GM18502 (cell line): Measurements from ENCODE around the gene KCNS1.
"Not testable (repeated sequence)": the region's sequence is repeated elsewhere in the genome, so short reads cannot be mapped to it uniquely, and the experiment has no call there.

Experiments used
- ATAC-seq: cut with Tn5 transposase; IDR thresholded peaks from one replicate; pipeline ENCODE4 v1.9.1; 2021; ENCODE audit warnings: mild to moderate bottlenecking; ENCODE audit not compliant: unreplicated experiment, poor library complexity

Gene KCNS1

GRCh38 chr20:45082468-45082867 lies 18.5 kb downstream of the KCNS1 start:
- no peak for ATAC-seq

- no peak for ATAC-seq
Measured at GRCh38 chr20:45080867-45081624, 19.9 kb downstream of the KCNS1 start.

DNA sequence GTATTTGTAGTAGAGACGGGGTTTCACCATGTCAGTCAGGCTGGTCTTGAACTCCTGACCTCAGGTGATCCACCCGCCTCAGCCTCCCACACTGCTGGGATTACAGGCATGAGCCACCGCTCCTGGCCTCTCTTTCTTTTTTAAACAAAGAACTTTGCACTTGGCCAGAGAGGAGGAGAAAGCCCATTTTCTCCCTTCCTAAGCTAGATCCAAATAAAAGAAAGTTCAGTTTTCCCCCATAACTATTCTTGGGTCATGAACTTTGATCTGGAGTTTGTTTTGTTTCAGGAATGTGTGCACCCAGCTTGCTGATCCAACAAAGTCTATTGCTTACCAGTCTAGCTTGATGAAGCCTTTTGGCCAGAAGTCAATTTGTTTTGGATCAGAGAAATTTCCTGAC lies 23.4 kb downstream of the KCNS1 start:
- no peak for ATAC-seq

DNA sequence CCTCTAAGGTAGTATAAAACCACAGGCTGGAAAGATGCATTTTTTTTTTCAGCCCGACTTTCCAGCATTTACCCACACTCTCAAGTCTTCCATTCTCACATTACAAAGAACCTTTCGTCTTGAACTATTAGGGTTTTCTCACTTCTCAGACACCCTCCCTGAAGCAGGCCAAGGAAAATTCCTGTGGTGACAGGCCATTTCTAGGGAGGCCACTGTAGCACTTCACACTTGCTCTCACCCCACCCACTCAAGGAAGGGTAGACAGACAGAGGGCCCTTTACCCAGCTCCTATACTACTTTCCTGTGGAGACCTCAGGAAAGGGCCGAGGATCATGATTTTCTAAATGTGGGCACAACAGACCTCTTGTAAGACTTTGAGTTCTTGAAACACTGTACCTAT lies 27.7 kb downstream of the KCNS1 start:
- no peak for ATAC-seq

DNA sequence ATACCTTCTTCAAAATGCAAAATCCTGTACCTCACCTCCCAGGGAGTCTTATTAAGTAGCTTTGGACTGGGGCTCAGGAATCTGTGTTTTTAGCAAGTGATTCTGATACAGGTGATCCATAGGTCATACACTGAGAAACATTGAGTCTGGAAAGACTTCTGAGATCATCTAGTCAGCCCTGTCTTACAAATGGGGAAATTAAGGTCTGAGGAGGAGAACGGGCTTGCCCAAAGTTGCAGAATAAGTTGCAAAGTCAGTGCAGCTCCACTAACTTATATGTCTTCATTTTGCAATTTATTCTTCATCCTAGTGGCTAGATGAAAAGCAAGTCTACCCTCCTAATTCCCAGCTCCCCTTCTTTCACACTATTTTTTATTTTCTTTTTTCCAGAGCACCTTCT lies 28.9 kb downstream of the KCNS1 start:
- ATAC-seq = no peak

DNA sequence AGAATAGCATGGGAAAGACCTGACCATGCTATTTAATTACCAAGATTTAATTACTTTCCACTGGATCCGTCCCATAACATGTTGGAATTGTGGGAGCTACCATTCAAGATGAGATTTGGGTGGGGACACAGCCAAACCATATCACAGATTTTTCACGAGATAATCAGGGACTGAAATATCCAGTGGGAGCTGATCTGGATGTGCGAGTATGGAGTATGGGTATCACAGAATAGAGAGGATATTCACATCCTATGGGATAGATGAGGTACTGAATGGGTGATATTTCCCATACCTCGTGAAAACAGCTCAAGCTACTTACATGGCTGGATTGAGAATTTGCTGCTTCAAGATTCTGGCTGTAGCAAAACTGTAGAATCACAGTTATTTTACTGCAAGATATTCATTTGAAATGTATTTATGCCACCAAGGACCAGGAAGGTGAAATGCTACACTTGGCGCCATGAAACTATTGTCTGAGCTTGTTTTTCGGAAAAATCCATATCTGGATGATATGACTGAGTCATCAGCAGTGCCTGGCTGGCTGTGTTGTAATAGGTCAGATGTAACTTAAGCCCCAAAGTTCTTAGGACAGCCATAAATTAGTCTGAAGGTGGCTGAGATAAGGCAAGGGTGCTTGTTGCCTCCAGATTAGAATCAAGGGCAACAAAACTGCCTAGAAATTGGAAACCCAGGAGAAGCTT lies 29.8 kb downstream of the KCNS1 start:
- no peak for ATAC-seq

- no peak for ATAC-seq
Measured at GRCh38 chr20:45069261-45069660, 31.7 kb downstream of the KCNS1 start.

DNA sequence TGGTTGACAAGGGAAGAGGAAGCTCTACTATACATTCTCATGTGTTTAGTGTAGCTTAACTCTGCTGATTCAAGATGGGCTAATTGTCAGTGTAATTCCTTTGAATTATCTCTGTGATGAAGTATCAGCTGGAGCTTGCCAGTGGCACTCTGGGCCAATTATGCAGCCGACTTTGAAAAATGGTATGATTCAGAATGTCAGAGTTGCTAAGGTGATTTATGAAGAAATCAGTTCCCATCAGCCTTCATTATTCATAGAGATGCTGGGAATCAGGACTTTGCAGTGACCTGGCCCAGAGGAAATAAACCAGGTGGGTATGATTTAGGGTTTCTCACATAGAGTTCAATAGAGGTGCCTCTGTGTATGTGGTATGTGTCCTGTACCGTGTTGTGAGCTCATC lies 33.4 kb downstream of the KCNS1 start:
- no peak for ATAC-seq

DNA sequence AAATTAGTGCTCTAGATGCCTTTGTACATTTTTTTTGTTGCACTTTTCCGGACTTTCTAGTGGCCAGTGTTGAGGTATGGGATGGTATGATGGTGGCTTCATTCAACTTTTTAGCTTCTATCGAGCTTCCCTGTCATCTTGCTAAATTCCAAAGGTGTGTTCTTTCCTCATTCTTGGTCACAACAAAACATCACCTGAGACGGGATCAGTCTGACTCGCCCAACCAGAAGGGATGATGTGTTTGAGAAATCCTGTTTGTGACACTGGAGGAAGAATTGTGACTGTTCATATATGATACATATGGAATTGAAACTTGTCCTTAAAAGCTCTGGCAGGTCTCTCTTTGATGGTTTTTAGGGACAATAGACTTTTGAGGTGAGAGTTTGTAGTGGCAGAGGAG lies 33.8 kb downstream of the KCNS1 start:
- no peak for ATAC-seq

DNA sequence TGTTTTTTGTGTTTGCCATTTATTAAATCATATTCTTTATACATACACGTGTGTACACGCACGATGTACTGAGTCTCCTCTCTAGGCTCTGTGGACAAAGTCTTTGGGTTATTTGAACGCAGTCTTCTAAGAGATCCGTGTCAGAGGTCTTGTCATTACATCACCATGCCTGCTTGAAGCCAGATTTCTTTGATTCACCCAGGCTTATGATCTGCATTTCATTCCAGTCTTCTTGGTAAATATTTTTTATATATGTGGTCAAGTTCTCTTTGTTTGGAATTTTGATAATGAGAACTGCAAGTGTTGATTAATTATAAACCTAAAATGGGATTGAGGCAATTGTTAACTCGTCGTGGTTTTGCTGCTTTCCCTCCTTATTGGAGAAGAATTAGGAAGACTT lies 34.6 kb downstream of the KCNS1 start:
- ATAC-seq = no peak

DNA sequence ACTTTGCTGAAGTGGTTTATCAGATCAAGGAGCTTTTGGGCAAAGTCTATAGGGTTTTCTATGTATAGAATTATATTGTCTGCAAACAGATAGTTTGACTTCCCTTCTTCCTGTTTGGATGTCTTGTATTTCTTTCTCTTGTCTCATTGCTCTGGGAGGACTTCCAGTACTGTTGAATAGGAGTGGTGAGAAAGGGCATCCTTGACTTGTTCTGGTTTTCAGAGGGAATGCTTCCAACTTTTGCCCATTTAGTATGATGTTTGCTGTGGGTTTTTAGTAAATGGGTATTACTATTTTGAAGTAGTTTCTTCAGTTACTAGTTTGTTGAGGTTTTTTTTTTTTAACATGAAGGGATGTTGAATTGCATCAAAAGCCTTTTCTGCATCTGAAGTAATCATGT lies 36.1 kb downstream of the KCNS1 start:
- ATAC-seq = no peak

DNA sequence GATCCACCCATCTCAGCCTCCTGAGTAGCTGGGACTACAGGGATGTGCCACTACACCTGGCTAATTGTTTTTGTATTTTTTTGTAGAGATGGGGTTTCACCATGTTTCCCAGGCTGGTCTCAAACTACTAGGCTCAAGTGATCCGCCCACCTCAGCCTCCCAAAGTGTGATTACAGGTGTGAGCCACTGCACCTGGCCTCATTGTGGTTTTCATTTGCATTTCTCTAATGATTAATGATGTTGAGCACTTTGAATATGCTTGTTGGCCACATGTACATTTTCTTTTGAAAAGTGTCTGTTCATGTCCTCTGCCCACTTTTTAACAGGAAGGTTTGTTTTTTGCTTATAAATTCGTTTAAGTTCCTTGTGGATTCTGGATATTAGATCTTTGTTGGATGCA lies 37.8 kb downstream of the KCNS1 start:
- ATAC-seq = not testable (repeated sequence)

- ATAC-seq = no peak
Measured at GRCh38 chr20:45061244-45061643, 39.7 kb downstream of the KCNS1 start.

DNA sequence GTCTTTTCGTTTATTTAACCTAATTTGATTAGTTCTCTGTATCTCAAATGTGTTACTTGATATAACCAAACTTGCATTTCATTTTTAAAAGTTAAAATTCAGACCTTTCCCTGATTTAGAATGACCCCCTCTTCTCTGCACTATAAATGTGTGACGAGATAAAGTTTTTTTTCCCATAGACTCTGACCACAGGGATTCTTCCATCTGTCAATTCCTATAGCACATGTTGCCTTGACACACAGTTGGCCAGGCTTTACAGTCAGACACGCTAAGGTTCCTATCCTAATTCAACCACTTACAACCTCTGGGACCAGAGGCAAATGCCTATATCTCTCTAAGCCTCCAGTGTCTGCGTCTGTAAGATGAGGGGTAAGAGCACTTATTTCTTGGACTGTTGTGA lies 40.6 kb downstream of the KCNS1 start:
- no peak for ATAC-seq

DNA sequence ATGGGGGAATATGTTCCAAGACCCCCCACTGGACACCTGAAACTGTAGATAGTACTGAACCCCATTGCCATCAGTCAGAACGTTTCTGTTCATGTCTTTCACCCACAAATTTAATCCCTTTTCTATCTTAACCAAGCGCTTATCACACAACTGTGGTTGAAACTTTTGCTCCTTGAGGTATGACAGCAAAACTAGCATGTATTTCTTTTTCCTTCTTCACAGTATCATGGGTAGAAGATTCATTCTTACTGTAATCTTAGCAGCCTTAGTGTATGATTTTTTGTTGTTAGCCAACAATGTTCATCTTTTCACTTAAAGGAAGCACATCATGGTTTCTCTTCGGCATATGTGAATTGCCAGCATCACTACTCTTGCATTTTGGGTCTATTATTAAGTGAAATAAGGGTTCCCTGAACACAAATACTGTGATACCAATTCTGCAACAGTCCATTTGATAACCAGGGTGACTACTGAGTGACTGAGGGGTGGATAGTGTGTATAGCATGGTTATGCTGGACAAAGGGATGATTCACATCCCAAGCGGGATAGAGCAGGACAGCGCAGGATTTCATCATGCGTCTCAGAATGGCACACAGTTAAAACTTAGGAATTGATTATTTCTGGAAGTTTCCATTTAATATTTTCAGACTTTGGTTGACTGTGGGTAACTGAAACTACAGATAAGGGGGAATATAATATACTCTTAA lies 41.8 kb downstream of the KCNS1 start:
- no peak for ATAC-seq

DNA sequence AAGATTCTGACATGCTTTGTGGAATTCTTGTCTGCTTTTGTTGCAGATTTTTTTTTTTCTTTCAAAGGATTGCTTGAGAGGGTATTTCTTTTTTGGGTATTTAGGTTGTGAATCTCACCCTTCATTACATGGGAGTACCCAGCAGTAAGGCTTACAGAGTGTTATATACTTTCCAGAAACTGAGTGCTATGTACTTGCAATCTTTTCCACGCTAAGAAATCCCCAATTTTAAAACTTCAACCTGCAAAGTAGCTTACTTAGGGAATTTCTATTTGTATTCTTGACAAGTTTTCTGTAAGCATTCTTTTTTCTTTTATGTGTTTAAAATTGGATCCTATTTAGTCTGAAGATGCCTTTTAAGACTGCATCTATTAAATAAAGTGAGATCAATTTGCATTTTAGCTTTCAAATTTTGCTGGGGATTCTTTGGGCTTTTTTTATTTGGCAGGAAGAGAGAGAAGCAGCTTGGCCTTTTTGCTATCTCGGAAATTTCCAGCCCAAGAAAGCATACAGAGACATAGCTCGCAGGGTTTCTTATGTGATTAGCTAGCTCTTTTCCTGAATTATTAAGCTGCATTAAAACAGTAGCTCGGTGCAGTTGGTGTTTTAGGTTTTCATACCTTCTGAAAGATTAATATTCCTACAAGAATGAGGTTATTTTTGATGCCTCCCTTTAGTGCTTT lies 42.6 kb downstream of the KCNS1 start:
- ATAC-seq = no peak

DNA sequence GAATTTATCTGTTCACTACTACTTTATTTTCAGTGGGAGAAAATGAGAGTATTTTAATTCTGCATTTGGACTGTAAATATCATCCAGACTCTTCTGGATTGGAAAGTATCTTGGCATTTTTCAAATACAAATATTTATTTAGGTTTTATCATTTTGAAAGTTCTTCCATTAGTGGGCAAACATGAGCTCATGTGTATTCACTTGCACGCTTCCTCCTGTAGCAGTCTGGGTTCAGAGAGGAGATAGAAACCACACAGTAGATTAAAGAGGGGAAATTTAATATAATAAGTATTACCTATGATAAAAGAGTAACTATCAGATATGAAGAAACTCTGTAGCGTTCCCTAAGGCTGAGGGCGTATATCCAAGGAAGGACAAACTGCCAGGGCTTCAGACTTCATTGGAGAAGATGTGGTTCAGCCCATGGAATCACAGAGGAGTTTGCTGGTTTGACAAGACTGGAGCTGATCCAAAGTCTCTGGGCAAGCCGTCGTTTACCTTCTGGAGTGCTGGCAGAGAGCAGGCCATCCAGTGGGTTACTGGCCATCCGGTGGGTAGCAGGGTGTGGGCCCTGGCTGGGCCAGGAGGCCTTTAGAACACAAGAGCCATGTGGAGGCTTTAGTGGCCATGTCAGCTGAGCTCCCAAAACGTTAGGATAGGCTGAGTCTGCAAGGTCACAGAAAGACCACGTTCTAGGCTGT lies 44.3 kb downstream of the KCNS1 start:
- ATAC-seq = no peak

DNA sequence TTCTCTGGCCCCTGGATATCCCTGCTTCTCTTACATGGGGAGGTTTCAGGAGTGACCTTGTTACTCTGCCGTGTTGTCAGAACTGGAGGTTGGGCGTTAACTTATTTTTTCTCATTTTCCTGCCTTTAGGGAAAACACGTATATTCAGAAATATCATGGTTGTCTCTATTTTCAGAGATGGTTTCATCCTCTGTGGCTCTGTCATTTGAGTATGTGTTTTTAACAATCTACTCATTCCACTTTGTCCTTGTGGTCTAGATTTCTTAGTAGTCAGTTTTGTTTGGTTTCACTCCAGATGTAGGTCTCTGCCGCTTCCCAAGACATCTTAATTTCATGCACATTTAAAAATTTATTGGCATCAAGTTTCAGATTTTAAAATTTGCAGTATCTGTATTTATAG lies 45.9 kb downstream of the KCNS1 start:
- ATAC-seq = no peak

- ATAC-seq = no peak
Measured at GRCh38 chr20:45053430-45054351, 47.2 kb downstream of the KCNS1 start.
